D341Med (cell line): ENCODE results near the gene SUN2.

Source experiments
- DNase-seq: peaks from one replicate; pipeline ENCODE4 v3.0.0; 2012; ENCODE audit warnings: low spot score

SUN2 gene

DNA sequence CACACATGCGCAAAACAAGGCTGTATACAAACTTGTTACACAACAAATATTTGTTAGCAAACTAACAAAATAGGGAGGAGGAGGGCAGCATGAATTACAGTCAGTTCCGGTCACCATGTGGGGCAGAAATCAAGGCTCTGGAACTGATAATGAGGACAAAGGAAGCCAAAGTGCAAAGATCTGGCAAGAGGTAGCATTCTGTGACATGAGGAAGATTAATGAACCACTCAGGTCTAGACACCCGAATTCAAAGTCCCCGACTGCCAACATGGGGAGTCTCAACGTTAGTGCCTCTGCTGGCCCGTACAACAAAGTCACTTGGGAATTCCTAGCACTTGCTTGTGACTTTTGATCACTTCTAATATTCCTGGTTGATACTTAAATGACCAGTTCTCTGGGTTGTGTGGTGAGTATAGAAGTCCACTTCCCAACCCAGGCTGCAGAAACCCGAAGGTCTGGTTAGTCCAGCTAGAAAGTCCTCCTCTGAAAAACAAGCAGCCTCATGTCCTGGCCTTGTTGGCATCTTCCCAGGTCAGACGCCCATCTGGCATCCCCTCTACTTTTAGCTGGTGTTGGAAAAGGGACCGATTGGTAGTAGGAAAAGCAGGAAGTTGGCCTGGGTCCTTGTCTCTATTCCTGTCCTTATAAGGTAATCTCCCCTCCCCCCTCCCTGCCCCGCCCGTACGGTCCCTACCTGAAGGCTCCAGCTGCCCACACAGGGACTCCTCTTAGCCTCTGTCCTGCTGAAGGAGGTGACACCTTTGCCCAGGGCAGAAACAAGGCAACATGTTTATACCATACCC lies 1.6 kb downstream of the SUN2 start:
- no peak for DNase-seq

DNA sequence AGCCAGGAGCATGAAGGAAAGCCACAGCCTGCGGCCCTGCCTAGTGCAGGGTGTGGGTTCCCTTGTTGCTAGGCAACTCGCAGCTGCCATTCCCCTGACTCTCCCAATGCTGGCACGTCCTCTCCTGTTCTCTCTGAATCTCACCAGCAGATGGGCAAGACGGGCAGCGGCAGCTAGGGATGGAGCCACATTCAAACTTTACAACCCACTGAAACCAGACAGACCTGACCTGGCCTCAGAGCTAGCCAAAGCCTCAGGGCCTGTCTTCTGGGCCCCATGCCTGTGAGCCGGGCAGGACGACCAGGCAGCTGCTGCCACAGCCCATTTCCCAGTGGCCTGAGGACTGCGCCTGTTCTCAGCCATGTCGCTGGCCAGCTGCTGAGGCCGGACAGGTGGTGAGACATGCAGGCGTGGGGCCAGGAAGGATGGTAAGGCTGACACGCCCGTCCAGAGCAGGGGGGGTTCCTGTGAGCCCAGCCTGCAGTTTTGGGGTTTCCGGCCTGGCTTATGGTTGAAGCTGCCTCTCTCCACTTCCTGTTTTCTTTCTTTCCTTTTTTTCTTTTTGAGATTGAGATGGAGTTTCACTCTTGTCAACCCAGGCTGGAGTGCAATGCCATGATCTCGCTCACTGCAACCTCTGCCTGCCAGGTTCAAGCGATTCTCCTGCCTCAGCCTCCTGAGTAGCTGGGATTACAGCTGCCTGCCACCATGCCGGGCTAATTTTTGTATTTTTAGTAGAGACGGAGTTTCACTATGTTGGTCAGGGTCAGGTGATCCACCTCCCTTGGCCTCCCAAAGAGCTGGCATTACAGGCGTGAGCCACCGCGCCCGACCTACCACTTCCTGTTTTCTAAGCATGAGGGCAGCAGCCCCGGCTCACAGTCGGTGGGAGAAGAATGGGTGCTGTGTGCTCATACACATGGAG lies 4.1 kb downstream of the SUN2 start:
- DNase-seq = no peak

DNA sequence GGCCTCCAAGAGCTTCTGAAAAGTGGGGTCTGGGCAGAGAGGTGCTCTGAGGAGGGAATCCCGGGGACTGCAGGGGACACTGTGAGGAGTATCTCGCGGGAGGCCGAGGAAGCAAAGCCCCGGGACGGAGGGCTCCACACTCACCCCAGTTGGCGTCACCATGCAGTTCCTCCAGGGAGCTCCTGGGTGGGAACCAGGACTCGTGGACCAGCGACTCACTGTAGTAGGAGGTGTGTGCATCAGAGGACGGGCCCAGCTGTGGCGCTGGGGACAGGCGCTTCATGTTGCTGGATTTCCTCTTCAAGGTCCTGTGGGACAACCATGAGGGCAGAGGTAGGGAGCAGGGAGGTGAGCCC lies 4.8 kb downstream of the SUN2 start:
- no peak for DNase-seq

DNA sequence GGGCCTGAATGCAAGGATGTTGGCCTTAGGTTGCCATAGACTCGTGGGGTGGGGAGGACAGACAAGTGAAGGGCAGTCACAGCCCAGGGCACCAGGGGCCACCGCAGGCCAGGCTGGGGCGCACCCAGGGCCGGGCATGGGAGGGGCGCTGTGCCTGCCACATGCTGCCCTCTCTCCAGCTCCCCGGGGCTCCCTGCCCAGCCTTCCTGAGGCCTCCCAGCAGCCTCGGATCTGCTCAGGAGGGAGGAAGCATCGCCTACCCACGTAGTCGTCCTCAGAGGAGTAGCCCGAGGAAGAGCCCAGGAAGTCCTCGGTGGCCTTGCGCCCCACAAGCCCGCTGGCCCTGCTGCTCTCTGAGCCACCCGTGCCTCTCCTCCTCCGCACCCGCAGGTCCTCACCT lies 5.2 kb downstream of the SUN2 start:
- no peak for DNase-seq

DNA sequence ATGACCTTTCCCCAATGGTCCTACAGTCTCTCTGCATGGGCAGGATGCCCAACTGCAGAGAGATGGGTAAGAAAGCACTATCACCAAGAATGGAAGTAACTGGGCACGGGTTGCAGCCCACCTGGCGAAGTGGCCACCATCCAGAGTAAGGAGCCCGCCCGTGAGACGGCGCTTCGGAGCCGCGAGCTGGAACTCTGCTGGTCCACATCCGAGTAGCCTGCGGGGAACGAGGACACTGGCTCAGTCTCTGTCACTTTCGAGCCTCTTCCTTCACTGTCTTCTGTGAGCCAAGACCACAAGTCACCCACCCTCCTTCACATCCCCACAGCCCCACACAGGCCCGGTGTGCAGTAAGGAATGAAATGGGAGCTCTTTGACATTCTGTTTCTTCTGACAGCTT lies 5.7 kb downstream of the SUN2 start:
- no peak for DNase-seq

DNA sequence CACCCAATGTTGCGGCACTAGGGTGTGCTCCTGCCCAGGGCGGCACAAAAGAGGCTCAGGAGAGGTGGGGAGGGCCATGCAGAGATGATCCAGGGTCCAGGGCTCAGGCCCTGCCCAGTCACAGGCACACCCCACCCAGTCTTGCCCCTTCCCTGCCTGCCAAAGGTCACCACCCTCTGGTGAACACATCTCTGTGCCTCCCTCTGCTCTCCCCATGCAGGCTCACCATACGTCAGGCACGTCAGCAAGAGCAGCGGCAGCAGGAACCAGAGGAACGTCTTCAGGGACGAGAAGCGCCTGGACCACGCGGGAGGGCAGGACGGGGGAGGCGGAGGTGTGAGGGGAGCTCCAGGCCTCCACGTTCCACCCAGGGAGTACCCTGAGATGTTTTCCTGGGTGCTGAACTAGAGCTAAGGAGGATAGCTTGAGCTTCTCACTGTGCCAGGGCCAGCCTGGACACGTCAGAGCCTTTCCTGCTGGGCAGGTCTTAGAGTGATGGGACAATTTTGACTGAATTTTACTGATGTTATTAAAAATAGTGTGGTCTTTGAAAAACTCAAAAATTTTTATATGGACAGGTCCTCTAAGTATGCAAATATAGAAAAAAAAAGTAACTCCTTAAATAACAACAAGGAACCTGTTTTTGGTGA lies 7.2 kb downstream of the SUN2 start:
- no peak for DNase-seq

DNA sequence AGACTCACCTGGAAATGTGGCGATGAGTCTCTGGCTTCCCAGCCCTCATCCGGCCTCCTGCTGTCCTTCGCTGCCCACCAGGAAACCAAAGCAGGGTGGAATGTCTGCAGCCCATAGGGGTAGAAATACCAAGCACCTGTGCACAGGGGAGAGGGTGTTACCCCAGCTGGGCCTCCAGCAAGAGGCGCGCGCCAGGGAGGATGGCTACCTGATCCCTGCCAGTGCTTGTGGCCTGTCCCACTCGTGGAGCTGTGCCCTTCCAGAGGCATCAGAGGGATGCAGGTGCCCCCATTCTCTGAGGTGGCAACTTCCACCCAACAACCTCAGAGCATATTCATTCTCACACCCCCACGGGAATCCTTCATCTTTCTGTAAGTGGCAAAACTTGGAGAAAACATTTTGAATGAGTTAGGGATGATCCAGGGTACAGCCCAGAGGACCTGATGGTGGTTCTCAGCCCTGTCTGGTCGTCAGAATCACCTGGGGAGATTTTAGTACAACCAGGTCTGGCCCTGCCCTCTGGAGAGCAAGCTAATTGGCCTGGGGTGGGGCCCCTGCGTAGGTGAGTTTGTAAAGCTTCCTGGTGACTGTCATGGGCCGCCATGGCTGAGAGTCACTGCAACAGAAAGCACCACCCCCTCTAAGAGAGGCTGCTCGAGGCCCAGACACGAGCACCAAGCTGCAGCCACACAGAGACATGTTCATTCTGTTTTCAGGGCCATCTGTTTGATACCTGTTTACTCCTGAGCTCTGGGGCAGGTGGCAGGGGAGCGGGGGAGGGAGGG lies 9.9 kb downstream of the SUN2 start:
- DNase-seq = no peak

DNA sequence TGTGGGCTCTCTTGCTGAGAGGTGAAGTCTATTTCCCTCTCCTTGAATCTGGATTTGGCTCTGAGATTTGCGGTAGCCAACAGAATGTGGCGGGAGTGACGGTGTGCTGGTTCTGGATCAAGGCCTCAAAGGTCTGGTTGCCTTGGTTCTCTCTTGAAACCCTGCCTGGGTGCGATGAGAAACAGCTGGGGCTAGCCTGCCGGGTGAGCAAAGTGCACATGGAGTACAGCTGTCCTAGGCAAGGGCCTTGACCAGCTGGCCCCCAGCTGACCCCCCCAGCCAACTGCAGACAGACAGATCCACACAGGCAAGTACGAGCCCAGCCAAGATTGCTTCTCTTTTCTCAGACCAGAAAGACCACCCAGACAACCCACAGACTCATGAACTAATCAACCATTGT lies 10.8 kb downstream of the SUN2 start:
- DNase-seq = no peak

DNA sequence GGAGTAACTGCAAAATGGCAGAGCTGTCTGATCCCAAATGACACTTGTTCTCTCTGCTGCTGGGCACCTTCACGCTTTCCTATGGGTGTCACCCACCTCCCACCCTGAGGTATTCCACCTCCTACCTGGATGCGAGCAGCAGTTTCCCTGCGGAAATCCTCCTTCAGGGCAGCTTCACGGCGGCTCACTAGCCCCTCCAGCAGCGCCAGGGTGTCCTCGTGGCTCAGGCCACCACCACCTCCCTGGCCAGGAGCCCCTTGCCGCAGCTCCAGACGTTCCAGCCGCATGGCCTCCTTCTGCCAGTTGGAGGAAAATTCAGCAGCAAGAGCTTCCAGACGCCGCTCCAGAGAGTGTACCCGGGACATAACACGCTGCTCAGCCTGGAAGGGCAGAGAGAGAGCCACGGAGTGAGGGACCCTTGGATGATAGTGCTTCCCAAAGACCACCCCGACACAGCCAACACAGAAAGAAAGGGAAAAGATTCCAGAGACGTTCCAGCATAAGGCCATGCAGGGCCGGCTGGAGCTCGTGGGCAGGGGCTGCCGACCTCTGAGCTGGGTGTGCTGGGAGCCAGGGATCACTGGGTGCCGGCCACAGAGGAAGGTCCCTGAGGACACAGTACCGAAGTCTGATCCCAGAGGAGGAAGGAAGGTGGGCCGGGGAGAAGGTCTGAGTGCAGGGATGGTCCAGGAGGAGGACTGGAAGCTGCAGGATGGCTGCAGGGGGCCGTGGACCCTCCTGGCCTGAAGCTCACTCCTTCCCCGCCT lies 13.4 kb downstream of the SUN2 start:
- no peak for DNase-seq

DNA sequence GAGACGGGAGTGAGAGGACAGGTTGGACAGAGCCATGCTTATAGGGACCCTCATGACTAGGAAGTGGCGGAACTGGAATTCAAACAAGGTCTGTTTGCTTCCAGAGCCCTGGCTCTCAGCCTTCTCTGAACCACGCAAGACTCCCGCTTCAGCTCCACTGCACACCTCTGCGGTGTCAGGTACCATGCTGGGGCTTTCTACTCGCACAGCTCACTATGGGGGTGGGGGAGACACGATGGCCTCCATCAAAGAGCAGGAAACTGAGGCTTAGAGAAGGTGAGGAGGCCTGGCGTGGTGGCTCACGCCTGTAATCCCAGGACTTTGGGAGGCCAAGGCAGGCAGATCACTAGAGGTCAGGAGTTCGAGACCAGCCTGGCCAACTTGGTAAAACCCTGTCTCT lies 14.2 kb downstream of the SUN2 start:
- DNase-seq = no peak

DNA sequence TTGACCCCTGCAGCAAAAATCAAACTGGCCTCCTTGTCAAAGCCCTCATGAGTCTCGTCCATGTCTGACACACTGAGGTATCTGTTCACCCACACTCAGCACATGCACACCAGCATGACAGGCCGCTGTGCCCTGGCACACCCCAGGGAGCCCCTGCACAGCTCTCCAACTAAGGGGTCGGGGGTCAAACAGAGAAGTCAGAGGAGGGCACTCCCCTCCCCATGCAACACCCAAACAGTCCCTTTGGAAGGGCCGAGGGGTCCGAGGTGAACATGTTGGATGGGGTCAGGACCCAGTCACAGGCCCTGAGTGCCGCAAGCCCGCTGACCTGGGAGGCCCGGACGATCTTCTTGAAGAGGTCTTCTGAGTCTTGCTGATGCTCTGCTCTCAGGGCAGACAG lies 14.6 kb downstream of the SUN2 start:
- DNase-seq = no peak

DNA sequence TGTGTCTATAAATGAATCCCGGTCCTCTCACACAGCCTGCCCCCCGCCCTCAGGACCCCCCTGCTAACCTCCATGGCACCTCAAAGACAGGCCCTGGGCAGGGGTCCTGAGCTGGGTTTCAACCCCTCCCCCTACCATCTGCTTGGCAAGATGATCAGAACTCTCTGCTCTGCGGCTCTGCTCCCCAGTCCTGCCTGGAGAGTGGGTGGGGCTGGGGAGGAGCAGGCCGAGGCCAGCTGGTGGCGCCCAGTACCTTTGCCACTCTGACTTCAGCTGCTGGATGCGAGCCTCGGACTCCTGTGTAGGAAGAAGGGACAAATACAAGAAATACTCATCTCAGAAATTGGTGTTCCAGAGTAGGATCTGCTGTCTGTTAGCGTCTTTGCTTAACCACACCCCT lies 15.0 kb downstream of the SUN2 start:
- no peak for DNase-seq

DNA sequence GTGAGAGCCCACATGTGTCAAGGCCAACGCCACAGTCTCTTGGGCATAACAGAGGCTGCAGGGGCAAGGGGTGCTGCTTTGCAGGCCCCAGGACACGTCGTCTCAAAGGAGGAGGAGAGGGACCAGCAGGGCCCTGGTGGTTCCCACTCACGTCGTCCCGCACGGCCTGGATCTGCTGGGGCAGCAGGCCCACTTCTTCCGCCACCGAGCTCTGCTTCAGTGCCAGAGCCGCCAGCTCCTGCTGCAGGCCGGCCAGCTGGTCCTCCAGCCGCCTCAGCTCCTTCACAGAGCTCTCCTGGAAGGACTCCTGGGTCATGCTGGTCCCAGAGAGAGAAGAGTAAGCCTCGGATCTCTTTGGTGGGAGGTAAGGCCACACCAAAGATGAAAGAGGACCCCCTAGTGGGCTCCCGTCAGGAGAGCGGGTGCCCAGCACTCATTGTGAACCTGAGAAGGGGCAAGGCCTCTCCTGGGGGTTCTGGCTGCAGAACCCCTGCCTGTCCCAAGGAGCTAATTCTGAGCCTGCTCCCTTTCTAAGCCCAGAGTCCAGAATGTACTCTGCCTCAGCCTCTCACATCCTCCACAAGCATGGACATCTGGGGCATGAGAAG lies 15.6 kb downstream of the SUN2 start:
- no peak for DNase-seq

DNA sequence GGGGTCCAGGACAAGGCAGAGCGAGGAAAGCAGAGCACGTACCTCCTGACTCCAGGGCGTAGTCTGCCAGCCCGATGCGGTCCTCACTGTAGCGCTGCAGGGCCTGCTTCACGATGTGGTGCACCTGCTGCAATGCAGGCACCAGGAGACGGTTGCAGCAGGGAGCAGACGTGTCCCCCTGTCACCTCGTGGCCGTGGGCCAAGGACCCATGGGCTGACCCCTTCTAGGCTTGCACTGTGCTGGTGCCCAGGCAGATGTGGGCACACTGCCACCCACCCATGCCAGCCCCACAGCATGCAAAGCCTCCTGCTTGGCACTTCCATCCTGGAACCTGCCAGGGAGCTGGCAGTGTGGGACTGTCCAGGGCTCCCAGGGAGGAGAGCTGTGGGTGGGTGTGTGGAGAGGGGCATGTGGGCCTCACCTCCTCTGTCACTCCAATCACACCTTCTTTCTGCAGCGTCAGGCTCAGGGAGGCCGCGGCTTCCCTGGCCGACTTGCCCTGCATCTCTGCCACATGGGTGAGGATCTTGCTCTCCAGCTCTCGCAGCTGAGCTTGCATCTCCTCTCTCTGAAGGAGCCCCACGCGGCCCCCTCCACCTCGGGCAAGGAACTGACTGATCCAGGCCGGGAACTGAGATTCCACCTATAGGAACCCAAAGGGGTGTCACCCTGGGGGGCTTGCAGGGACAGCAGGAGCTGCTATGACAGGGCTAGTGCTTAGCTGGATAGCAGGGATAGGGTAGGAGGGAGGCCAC lies 16.3 kb downstream of the SUN2 start:
- DNase-seq = no peak

DNA sequence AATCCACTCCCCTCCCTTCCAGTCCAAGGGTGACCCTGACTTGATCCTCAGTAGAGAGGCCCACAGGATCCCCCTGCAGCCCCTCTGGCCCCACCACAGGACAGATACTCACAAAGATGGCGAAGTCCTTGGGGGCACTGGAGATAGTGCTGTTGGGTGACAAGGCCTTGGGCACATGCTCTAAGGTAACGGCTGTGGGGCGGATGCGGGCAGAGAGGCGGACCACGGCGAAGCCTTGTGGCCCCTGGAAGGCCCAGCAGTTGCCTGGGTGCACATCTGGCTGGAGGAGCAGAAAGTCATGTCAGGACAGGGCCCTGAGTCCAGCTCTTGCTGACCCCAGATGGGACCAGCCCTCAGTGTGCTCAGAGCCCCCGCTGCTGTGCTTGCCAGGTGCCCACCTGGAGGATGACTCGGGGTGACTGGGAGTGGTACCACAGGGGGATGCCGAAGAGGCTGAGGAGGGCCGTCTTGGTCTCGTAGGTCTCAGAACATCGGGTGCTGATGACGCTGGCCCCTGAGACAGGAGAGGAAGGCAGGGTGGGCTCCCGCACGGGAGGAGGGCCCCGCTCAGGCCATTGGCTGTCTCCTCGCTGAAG lies 17.2 kb downstream of the SUN2 start:
- no peak for DNase-seq

DNA sequence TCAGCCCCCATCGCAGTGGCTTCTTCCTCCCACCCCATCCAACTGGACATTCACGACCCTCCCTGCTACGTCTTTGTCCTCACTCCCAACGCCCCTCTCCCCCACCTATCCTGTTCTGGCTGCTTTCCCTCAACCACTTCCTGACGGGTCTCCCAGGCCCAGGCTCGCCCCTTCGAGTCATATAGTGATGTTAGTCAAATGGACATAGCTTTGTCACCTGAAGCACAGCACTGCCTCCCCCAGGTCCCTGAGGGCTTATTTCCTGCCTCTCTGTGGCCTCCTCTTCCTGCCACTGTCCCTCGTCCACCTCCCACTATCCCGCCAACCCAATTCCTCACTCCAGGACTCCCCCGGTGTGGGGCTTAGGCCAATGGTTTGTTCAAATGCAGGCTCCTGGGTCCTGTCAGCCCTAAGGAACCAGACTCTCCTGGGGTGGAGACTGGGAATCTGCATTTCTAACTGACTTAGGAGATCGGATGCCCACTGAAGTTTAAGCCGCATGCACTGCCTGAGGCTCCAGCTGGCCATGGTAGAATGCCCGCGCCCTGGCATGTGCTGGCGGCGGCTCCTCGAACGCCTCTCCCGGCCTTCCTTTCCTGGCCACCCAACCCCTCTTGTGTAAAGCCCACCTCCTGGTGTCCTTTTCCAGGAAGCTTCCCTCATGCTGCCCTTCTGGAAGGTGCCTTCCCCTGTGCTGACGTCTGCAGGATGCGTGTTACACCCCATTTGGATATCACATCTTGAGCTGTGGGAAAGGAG lies 18.3 kb downstream of the SUN2 start:
- DNase-seq = no peak

DNA sequence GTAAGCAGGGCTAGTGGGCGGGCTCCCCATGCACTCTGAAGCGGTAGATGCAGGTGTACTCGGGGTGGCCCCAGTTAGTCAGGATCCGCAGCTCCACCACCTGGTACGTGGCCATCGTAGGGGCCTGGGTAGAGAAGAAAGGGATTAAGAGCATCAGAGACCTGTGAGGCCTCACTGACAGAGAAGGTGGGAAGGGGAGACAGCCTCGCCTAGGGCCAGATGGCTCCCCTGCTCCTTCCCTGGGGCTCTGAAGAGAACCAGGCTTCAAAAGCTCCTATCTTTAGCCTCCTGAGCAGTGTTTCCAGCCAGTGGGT lies 19.6 kb downstream of the SUN2 start:
- DNase-seq = no peak

DNA sequence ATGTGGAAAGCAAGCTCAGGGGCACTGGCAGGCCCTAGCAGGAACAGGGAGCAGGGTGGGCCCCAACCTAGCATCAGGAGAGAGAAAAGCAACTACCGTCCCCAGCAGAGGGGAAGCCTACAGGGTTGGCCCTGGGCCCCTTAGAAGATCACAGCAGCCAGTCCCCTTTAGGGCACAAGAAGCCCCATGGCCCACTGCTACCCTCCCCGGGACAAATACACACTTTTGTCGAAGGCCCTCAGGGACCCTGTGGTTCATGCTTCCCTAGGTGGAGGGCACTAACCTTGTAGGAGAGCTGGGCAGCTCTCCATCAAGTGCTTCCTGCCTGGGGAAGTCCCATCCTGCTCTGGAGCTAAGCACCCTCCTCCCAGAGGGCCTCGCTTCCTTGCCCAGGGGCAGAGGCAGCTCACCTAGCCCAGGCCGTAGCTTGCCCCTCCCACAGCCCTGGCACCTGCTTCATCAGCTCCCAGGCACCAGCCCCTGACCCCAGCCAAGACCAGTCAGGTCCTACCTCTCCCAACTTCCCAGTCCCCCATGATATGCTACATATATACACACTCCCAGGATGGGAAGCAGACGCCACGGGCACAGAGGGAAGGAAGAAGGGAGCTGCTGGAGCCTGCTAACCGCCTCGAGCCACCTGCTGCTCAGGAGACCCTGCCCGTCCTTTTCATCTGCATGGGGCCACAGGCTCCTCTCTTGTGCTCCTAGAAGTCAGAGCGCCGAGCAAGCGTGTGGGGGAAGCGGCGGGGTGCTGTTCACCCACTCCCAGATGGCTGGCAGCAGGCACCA lies 20.1 kb downstream of the SUN2 start:
- DNase-seq = no peak

DNA sequence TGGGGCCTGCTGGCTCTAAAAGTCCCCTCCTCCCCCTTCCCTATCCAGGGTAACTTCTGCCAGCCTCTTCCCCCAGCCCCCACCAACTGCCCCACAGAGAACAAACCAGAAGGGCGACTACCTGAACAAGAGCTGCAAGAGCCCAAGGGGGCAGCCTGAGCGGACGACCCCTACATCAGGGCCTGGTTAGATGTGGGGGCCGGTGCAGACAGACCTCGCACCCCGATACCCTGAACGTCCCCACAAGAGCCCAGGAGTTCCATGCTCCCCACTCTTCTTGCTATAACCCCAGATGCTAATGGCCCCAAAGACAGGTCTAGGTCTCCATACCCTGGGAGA lies 20.7 kb downstream of the SUN2 start:
- DNase-seq = no peak
